Liver (tissue), 9 donors: Measurements from ENCODE around the gene FBXW5. TPM values are rescaled to one million over a fixed set of nuclear protein-coding genes. Genes with fewer than 3 reads are reported as not detected.

ENCODE experiments used
- DNase-seq: peaks from one replicate; pipeline ENCODE4 v3.0.0-alpha.2; 2017; ENCODE audit warnings: low spot score
- H3K27ac ChIP-seq, 2 donors: one replicate each; pipeline ENCODE4 v1.7.0; 2013; ENCODE audit warnings: inconsistent platforms in 2 of 2, low read length in 2 of 2, control low read depth in 1 of 2, low read depth in 1 of 2, mild to moderate bottlenecking in 1 of 2
- H3K27me3 ChIP-seq, 4 donors: one replicate each; pipeline versions ENCODE4 v1.6.1 to v1.7.0; 2013; ENCODE audit warnings: low read length in 3 of 4, inconsistent platforms in 1 of 4, mild to moderate bottlenecking in 1 of 4, moderate library complexity in 1 of 4; ENCODE audit not compliant: control insufficient read depth in 4 of 4, insufficient read depth in 4 of 4
- H3K36me3 ChIP-seq, 4 donors: one replicate each; pipeline versions ENCODE4 v1.6.1 to v1.7.0; 2013; ENCODE audit warnings: low read length in 3 of 4, mild to moderate bottlenecking in 3 of 4, low read depth in 1 of 4, moderate library complexity in 1 of 4; ENCODE audit not compliant: control insufficient read depth in 4 of 4, insufficient read depth in 3 of 4
- H3K4me1 ChIP-seq, 4 donors: one replicate each; pipeline versions ENCODE4 v1.6.1 to v1.7.0; 2013; ENCODE audit warnings: low read length in 3 of 4, mild to moderate bottlenecking in 3 of 4, moderate library complexity in 1 of 4; ENCODE audit not compliant: control insufficient read depth in 4 of 4, insufficient read depth in 4 of 4
- H3K4me3 ChIP-seq, 3 donors: one replicate each; pipeline versions ENCODE4 v1.6.1 to v1.7.0; 2013; ENCODE audit warnings: low read length in 3 of 3, control low read depth in 1 of 3, low read depth in 1 of 3, mild to moderate bottlenecking in 1 of 3
- H3K9ac ChIP-seq, 2 donors: one replicate each; pipeline ENCODE4 v1.7.0; 2013; ENCODE audit warnings: low read length in 2 of 2, mild to moderate bottlenecking in 2 of 2, moderate library complexity in 2 of 2, control low read depth in 1 of 2, low read depth in 1 of 2
- H3K9me3 ChIP-seq, 4 donors: one replicate each; pipeline versions ENCODE4 v1.6.1 to v1.7.0; 2013; ENCODE audit warnings: low read length in 3 of 4; ENCODE audit not compliant: control insufficient read depth in 4 of 4
- FOXA1 ChIP-seq: IDR thresholded peaks from 2 replicates; pipeline ENCODE4 v1.6.1; 2016; ENCODE audit warnings: antibody characterized with exemption
- GABPA ChIP-seq, 2 donors: IDR thresholded peaks in 1 of 2; conservative IDR thresholded peaks in 1 of 2; 2 replicates each; pipeline ENCODE4 v1.6.1; 2016; ENCODE audit warnings: antibody characterized with exemption in 2 of 2, mild to moderate bottlenecking in 1 of 2, moderate library complexity in 1 of 2
- HNF4G ChIP-seq: IDR thresholded peaks from 2 replicates; pipeline ENCODE4 v1.6.1; 2016; ENCODE audit warnings: antibody characterized with exemption
- NR2F2 ChIP-seq: IDR thresholded peaks from 2 replicates; pipeline ENCODE4 v1.6.1; 2016; ENCODE audit warnings: antibody characterized with exemption
- RAD21 ChIP-seq, 2 donors: IDR thresholded peaks; 2 replicates each; pipeline ENCODE4 v1.6.1; 2016; ENCODE audit warnings: antibody characterized with exemption in 2 of 2, mild to moderate bottlenecking in 2 of 2
- RXRA ChIP-seq, 2 donors: IDR thresholded peaks; 2 replicates each; pipeline ENCODE4 v1.6.1; 2017 to 2018; ENCODE audit warnings: antibody characterized with exemption in 2 of 2, mild to moderate bottlenecking in 1 of 2
- SP1 ChIP-seq: IDR thresholded peaks from 2 replicates; pipeline ENCODE4 v1.6.1; 2018; ENCODE audit warnings: antibody characterized with exemption, mild to moderate bottlenecking
- YY1 ChIP-seq: IDR thresholded peaks from 2 replicates; pipeline ENCODE4 v1.6.1; 2016; ENCODE audit warnings: antibody characterized with exemption, mild to moderate bottlenecking
- WGBS: extraction: QIAGEN DNeasy Blood & Tissue Kit; methylation state at CpG from one replicate; pipeline ENCODE4 v1.1.7; 2013; 5-methylcytosine and 5-hydroxymethylcytosine counted together
- polyA plus RNA-seq, 2 donors: library from polyadenylated mRNA; stranded (reverse) in 1 of 2; unstranded in 1 of 2; fragments of 200-250 nt in 1 of 2; fragments of >200 nt in 1 of 2; fragmentation: Nextera tagmentation in 1 of 2; extraction: Ambion mirVana in 1 of 2; gene quantifications; one replicate each; pipeline versions ENCODE4 v1.2.1 to v1.2.3, GENCODE V29; 2013 to 2015
- total RNA-seq, 2 donors: library from RNA; depleted of rRNA; stranded (reverse); fragments of >200 nt; gene quantifications; one replicate each; pipeline ENCODE4 v1.2.3, GENCODE V29; 2014
- TF ChIP-seq, protein P1 (sequence below): IDR thresholded peaks from 2 replicates; pipeline ENCODE4 v1.6.1; 2016; ENCODE audit warnings: antibody characterized with exemption
- TF ChIP-seq, protein P2 (sequence below): IDR thresholded peaks from 2 replicates; pipeline ENCODE4 v1.6.1; 2016; ENCODE audit warnings: antibody characterized with exemption, mild to moderate bottlenecking
- TF ChIP-seq, protein P3 (sequence below): fragments of 150-350 bp; IDR thresholded peaks from 2 replicates; pipeline ENCODE4 v1.5.1; 2017; ENCODE audit warnings: improper control_type of control experiment, low read depth, low read length; ENCODE audit not compliant: missing input control
- TF ChIP-seq, protein P4 (sequence below): IDR thresholded peaks from 2 replicates; pipeline ENCODE4 v1.6.1; 2016; ENCODE audit warnings: antibody characterized with exemption
- donor health status: healthy.
- donor health status: healthy.
- donor health status: healthy.
- donor health status: healthy.
- donor health status: healthy.

FBXW5 gene
- total and polyA plus RNA-seq, 4 donors, result 64.0 to 163 (median 109) TPM

DNA sequence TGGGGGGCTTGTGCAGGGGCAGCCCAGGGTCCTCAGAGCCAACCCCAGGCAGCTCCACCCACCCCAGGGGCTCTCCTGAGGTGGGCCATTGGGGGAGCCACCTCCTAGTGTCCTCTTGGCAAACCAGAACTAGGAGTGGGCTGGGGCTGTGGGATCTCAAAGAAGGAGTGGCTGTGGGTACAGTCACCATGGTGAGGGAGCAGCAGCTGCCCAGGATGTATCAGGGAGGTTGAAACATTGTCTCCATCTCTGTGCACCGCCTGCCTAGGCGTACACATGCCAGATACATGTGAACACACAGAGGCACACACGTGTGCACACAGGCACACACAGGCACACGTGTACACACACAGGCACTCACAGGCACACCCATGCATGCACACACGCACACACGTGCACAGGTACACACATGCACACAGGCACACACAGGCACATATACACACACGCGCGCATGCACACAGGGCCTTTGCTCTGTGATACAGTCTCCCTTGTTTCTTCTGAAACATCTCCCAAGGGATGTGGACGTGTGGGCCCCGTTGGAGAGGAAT is 18.2 kb upstream of the FBXW5 start:
- no peak overlapping the region for H3K9ac ChIP-seq
- TF ChIP-seq, protein P1, sequence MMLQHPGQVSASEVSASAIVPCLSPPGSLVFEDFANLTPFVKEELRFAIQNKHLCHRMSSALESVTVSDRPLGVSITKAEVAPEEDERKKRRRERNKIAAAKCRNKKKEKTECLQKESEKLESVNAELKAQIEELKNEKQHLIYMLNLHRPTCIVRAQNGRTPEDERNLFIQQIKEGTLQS, result no peak
- TF ChIP-seq SP1 (no peak), RXRA (IDR thresholded peaks at IDR 0.05) (no peak)
- H3K27me3 ChIP-seq, result no peaks in the 10 kb centered on the region
- H3K9me3 ChIP-seq, result no peaks in the 10 kb centered on the region
- 94% methylated on average over 11 of the region's 11 CpGs for WGBS
- no peak overlapping the region for H3K27ac ChIP-seq
- DNase-seq, result no peak
- H3K4me1 ChIP-seq, result peaks cover 0 to 2% (median 0%) of the 10 kb centered on the region in 4 donors
- H3K36me3 ChIP-seq, result no peaks in the 10 kb centered on the region
- H3K4me3 ChIP-seq, result no peak overlapping the region

DNA sequence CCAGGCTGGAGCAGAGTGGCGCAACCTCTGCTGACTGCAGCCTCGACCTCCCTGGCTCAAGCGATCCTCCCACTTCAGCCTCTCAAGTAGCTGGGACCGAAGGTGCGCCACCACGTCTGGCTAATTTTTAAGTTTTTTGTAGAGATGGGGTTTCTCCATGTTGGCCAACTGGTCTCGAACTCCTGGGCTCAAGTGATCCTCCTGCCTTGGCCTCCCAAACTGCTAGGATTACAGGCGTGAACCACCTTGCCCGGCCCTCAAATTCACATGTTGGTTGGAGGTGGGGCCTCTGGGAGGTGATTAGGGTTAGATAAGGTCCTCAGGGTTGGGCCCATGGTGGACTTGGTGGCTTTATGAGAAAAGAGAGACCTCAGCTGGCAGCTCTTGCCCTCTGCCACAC is 17.6 kb upstream of the FBXW5 start:
- Histone ChIP-seq H3K27ac (peak overlapping the region in 1 of 2 donors; percentile 28), H3K4me1 (peaks cover 0 to 2% (median 0%) of the 10 kb centered on the region in 4 donors), H3K9me3 (no peaks in the 10 kb centered on the region), H3K27me3 (no peaks in the 10 kb centered on the region), H3K4me3 (no peak overlapping the region), H3K9ac (no peak overlapping the region), H3K36me3 (no peaks in the 10 kb centered on the region)
- TF ChIP-seq, protein P2, sequence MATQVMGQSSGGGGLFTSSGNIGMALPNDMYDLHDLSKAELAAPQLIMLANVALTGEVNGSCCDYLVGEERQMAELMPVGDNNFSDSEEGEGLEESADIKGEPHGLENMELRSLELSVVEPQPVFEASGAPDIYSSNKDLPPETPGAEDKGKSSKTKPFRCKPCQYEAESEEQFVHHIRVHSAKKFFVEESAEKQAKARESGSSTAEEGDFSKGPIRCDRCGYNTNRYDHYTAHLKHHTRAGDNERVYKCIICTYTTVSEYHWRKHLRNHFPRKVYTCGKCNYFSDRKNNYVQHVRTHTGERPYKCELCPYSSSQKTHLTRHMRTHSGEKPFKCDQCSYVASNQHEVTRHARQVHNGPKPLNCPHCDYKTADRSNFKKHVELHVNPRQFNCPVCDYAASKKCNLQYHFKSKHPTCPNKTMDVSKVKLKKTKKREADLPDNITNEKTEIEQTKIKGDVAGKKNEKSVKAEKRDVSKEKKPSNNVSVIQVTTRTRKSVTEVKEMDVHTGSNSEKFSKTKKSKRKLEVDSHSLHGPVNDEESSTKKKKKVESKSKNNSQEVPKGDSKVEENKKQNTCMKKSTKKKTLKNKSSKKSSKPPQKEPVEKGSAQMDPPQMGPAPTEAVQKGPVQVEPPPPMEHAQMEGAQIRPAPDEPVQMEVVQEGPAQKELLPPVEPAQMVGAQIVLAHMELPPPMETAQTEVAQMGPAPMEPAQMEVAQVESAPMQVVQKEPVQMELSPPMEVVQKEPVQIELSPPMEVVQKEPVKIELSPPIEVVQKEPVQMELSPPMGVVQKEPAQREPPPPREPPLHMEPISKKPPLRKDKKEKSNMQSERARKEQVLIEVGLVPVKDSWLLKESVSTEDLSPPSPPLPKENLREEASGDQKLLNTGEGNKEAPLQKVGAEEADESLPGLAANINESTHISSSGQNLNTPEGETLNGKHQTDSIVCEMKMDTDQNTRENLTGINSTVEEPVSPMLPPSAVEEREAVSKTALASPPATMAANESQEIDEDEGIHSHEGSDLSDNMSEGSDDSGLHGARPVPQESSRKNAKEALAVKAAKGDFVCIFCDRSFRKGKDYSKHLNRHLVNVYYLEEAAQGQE, result no peak
- WGBS, result 93% methylated on average over 9 of the region's 9 CpGs
- no peak for DNase-seq

DNA sequence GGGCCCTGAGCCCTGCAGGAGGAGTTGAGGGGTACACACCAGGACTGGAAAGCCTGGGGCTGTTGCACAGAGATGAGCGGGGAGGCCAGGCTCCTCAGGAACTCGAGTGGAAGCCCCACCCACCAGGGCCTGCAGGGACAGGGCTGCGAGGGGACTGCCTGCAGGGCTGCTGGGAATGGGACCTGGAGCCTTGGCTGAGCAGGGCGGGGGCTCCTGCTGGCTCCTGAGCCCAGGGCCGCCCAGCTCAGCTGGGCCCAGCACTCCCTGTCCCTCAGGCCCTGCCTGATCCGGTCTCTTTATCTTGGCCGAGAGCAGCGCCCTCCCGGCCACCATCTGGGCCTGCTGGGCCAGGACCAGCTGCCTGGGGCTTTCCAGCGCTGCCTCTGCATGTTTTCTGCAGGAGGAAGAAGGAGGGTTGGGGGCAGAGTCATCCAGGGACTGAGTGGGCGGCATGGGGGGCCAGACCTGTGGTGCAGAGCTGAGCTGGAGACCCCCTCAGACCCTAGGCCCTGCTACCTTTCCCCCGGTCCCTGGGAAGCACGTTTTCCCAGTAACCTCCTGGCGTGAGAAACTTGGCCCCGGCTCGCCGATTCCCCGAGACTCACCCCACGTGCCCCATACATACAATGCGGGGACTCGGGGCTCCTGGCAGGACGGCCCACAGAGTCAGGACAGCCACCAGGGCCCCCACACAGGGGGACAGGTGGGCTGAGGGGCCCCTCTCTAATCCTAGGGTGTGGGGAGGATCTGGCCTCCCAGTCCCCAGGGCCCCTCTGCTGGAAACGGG is 16.9 kb upstream of the FBXW5 start:
- WGBS, result 83% methylated on average over 23 of the region's 23 CpGs
- DNase-seq, result no peak
- Histone ChIP-seq H3K27me3 (no peaks in the 10 kb centered on the region), H3K4me3 (no peak overlapping the region), H3K36me3 (no peaks in the 10 kb centered on the region), H3K9me3 (no peaks in the 10 kb centered on the region), H3K4me1 (peaks cover 0 to 2% (median 0%) of the 10 kb centered on the region in 4 donors), H3K27ac (peak overlapping the region in 1 of 2 donors; percentile 28), H3K9ac (no peak overlapping the region)
- TF ChIP-seq RXRA (IDR thresholded peaks at IDR 0.05) (peak in 1 of 2 donors; percentile 67), FOXA1 (no peak), YY1 (no peak), NR2F2 (no peak), SP1 (peak; percentile 19), RAD21 (IDR thresholded peaks at IDR 0.05) (no peak), HNF4G (no peak), GABPA (IDR thresholded peaks at IDR 0.05 in 1 of 2, conservative IDR thresholded peaks at IDR 0.05 in 1 of 2) (no peak)
- TF ChIP-seq, protein P3, sequence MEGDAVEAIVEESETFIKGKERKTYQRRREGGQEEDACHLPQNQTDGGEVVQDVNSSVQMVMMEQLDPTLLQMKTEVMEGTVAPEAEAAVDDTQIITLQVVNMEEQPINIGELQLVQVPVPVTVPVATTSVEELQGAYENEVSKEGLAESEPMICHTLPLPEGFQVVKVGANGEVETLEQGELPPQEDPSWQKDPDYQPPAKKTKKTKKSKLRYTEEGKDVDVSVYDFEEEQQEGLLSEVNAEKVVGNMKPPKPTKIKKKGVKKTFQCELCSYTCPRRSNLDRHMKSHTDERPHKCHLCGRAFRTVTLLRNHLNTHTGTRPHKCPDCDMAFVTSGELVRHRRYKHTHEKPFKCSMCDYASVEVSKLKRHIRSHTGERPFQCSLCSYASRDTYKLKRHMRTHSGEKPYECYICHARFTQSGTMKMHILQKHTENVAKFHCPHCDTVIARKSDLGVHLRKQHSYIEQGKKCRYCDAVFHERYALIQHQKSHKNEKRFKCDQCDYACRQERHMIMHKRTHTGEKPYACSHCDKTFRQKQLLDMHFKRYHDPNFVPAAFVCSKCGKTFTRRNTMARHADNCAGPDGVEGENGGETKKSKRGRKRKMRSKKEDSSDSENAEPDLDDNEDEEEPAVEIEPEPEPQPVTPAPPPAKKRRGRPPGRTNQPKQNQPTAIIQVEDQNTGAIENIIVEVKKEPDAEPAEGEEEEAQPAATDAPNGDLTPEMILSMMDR, result no peak
- TF ChIP-seq, protein P4, sequence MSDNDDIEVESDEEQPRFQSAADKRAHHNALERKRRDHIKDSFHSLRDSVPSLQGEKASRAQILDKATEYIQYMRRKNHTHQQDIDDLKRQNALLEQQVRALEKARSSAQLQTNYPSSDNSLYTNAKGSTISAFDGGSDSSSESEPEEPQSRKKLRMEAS, result no peak
